Right ventricle myocardium superior (tissue), 1 donor: ENCODE measurements around the gene SMC5. TPM values are rescaled to one million over a fixed set of nuclear protein-coding genes. Genes with fewer than 3 reads are reported as not detected.
"Not testable (repeated sequence)": the region's sequence is repeated elsewhere in the genome, so short reads cannot be mapped to it uniquely, and the experiment has no call there.

Experiments
- ATAC-seq: fragments of 200-7000 bp; cut with Tn5 transposase; one replicate; pipeline ENCODE4 v1.9.1; 2020; ENCODE audit warnings: mild to moderate bottlenecking; ENCODE audit not compliant: poor library complexity
- DNase-seq: peaks from one replicate; pipeline ENCODE4 v3.0.0-alpha.2; 2020
- intact Hi-C: fragments of 100-400 bp; cut with DNase I; formaldehyde crosslinking; loops from one replicate; pipeline ENCODE4 v1.11.2; 2022
- long read RNA-seq: library from polyadenylated mRNA; unstranded; transcript quantifications from one replicate; pipeline ENCODE4 v2.0.0, GENCODE V29; 2021
- total RNA-seq: library from RNA; stranded (reverse); fragmentation: NEBNext Ultra II Directional; extraction: Animal tissue kit (Norgen Biotek cat#: 25700); gene quantifications from one replicate; pipeline ENCODE4 v1.2.1, GENCODE V29; 2021
- donor health status: DM: no; HTN: yes; CAD: no; lungs with severe emphysema.

The SMC5 gene
- total RNA-seq, result 10.0 TPM
- long read RNA-seq, full-length matches to known transcripts, result 1 of 6 reads
- long read RNA-seq, partial matches to known transcripts, result 0 of 6 reads
- long read RNA-seq, other reads (novel, unspliced or antisense), result 5 of 6 reads

GRCh38 chr9:70258692-70259511 is at the start of gene SMC5:
TSS of gene SMC5 (plus strand) at chr9:70258978. CDS start at chr9:70259079, 101 bp downstream.
- DNase-seq, result peak; percentile 94
- intact Hi-C loops, result no loop called here

GRCh38 chr9:70217029-70217428 is 41.7 kb upstream of the SMC5 start:
- intact Hi-C loops, result no loop called here
- no peak for DNase-seq

More at GRCh38 chr9:70258692-70259511, at the start of gene SMC5:
- peak; percentile 98 for ATAC-seq

GRCh38 chr9:70218767-70219166 is 40.0 kb upstream of the SMC5 start:
- intact Hi-C loops, result no loop called here
- DNase-seq, result no peak
- no peak for ATAC-seq

More at GRCh38 chr9:70217029-70217428, 41.7 kb upstream of the SMC5 start:
- no peak for ATAC-seq

GRCh38 chr9:70220216-70220615 is 38.6 kb upstream of the SMC5 start:
- DNase-seq, result no peak
- intact Hi-C loops, result loop anchor here (10.0 kb wide), 1 partner anchor 245 kb away; no protein-coding TSS in a partner anchor
- no peak for ATAC-seq

GRCh38 chr9:70222354-70222753 is 36.4 kb upstream of the SMC5 start:
- intact Hi-C loops, result loop anchor here (10.0 kb wide), 1 partner anchor 248 kb away; no protein-coding TSS in a partner anchor
- DNase-seq (no peak), ATAC-seq (no peak)

GRCh38 chr9:70228118-70228517 is 30.7 kb upstream of the SMC5 start:
- peak; percentile 23 for ATAC-seq
- no peak for DNase-seq
- intact Hi-C loops, result loop anchor here (10.0 kb wide), 1 partner anchor 253 kb away; no protein-coding TSS in a partner anchor

GRCh38 chr9:70228611-70229010 is 30.2 kb upstream of the SMC5 start:
- ATAC-seq (peak; percentile 8), DNase-seq (no peak)
- intact Hi-C loops, result loop anchor here (10.0 kb wide), 1 partner anchor 254 kb away; no protein-coding TSS in a partner anchor

- DNase-seq (peak; percentile 39), ATAC-seq (peak; percentile 91)
- intact Hi-C loops, result loop anchor here (10.0 kb wide), 1 partner anchor 254 kb away; no protein-coding TSS in a partner anchor
These were observed 29.8 kb upstream of the SMC5 start for GRCh38 chr9:70229026-70229425.

GRCh38 chr9:70229579-70229978 is 29.2 kb upstream of the SMC5 start:
- DNase-seq (no peak), ATAC-seq (peak; percentile 52)
- intact Hi-C loops, result loop anchor here (10.0 kb wide), 1 partner anchor 255 kb away; no protein-coding TSS in a partner anchor

- DNase-seq (no peak), ATAC-seq (no peak)
- intact Hi-C loops, result no loop called here
These were observed 26.3 kb upstream of the SMC5 start for GRCh38 chr9:70232476-70232875.

GRCh38 chr9:70234208-70234607 is 24.6 kb upstream of the SMC5 start:
- ATAC-seq, DNase-seq, intact Hi-C loops: not testable (repeated sequence)

- DNase-seq, intact Hi-C loops, ATAC-seq: not testable (repeated sequence)
These were observed 12.8 kb upstream of the SMC5 start for GRCh38 chr9:70245952-70246351.

GRCh38 chr9:70250221-70250620 is 8.6 kb upstream of the SMC5 start:
- ATAC-seq, result no peak
- no peak for DNase-seq
- intact Hi-C loops, result no loop called here

- DNase-seq, result no peak
- intact Hi-C loops, result no loop called here
- ATAC-seq, result no peak
These were observed 3.3 kb upstream of the SMC5 start for GRCh38 chr9:70255486-70255885.

GRCh38 chr9:70256123-70256551 is 2.6 kb upstream of the SMC5 start:
- no peak for ATAC-seq
- intact Hi-C loops, result no loop called here
- no peak for DNase-seq

- intact Hi-C loops, result no loop called here
- ATAC-seq (no peak), DNase-seq (no peak)
These were observed 1.3 kb upstream of the SMC5 start for GRCh38 chr9:70257502-70257901.

- intact Hi-C loops, result no loop called here
- no peak for DNase-seq
- peak; percentile 69 for ATAC-seq
These were observed 637 bp upstream of the SMC5 start for GRCh38 chr9:70257991-70258691.

- intact Hi-C loops, result no loop called here
- ATAC-seq (peak; percentile 2), DNase-seq (no peak)
These were observed 679 bp downstream of the SMC5 start for GRCh38 chr9:70259512-70259802.

GRCh38 chr9:70260007-70260443 is 1.2 kb downstream of the SMC5 start:
- ATAC-seq (no peak), DNase-seq (no peak)
- intact Hi-C loops, result no loop called here
